Activated CD8-positive, alpha-beta memory T cell treated with anti-CD3 and anti-CD28 coated beads, Interleukin-2, amount 50 U/mL, for 1 hour (primary cell): ENCODE data around the gene LMOD3.

Source experiments
- DNase-seq: peaks from one replicate; pipeline ENCODE4 v3.0.0-alpha.2; 2020; ENCODE audit errors: extremely low read depth

The LMOD3 gene

GRCh38 chr3:69121950-69122349, 445 bp downstream of the LMOD3 start:
- DNase-seq = no peak

GRCh38 chr3:69121513-69121912, 882 bp downstream of the LMOD3 start:
- no peak for DNase-seq

GRCh38 chr3:69120879-69121464, 1.4 kb downstream of the LMOD3 start:
- peak; percentile 44 for DNase-seq

GRCh38 chr3:69119681-69120080, 2.7 kb downstream of the LMOD3 start:
- no peak for DNase-seq

- DNase-seq = no peak
These were observed 3.3 kb downstream of the LMOD3 start for GRCh38 chr3:69119138-69119537.

GRCh38 chr3:69118555-69118954, 3.8 kb downstream of the LMOD3 start:
- no peak for DNase-seq

- DNase-seq = no peak
These were observed 5.5 kb downstream of the LMOD3 start for GRCh38 chr3:69116897-69117296.

- no peak for DNase-seq
These were observed 6.2 kb downstream of the LMOD3 start for GRCh38 chr3:69116162-69116561.

GRCh38 chr3:69115731-69116130, 6.7 kb downstream of the LMOD3 start:
- DNase-seq = no peak

GRCh38 chr3:69113536-69113935, 8.9 kb downstream of the LMOD3 start:
- no peak for DNase-seq

- no peak for DNase-seq
These were observed 11.4 kb downstream of the LMOD3 start for GRCh38 chr3:69110941-69111546.

- DNase-seq = no peak
These were observed 13.6 kb downstream of the LMOD3 start for GRCh38 chr3:69108811-69109210.

GRCh38 chr3:69107841-69108240, 14.6 kb downstream of the LMOD3 start:
- no peak for DNase-seq

GRCh38 chr3:69105320-69105719, 17.1 kb downstream of the LMOD3 start:
- no peak for DNase-seq

GRCh38 chr3:69104586-69104985, 17.8 kb downstream of the LMOD3 start:
- no peak for DNase-seq

- no peak for DNase-seq
These were observed 19.3 kb downstream of the LMOD3 start for GRCh38 chr3:69103123-69103522.

GRCh38 chr3:69102384-69102783, 20.0 kb downstream of the LMOD3 start:
- no peak for DNase-seq

GRCh38 chr3:69099576-69099975, 22.8 kb downstream of the LMOD3 start:
- no peak for DNase-seq

GRCh38 chr3:69097407-69098086, 24.8 kb downstream of the LMOD3 start:
- DNase-seq = no peak

GRCh38 chr3:69096299-69096698, 26.1 kb downstream of the LMOD3 start:
- DNase-seq = no peak

- no peak for DNase-seq
These were observed 26.8 kb downstream of the LMOD3 start for GRCh38 chr3:69095636-69096035.

- DNase-seq = no peak
These were observed 27.8 kb downstream of the LMOD3 start for GRCh38 chr3:69094467-69095205.

GRCh38 chr3:69092030-69092516, 30.3 kb downstream of the LMOD3 start:
- no peak for DNase-seq
